ENCODE results near the gene UMODL1.
"Not testable (repeated sequence)": the region's sequence is repeated elsewhere in the genome, so short reads cannot be mapped to it uniquely, and the experiment has no call there.

UMODL1 gene

GRCh38 chr21:42163511-42163863 is 92.4 kb downstream of the UMODL1 start:
- DNase-seq (ENCODE audit: low read depth), result no peak

DNA sequence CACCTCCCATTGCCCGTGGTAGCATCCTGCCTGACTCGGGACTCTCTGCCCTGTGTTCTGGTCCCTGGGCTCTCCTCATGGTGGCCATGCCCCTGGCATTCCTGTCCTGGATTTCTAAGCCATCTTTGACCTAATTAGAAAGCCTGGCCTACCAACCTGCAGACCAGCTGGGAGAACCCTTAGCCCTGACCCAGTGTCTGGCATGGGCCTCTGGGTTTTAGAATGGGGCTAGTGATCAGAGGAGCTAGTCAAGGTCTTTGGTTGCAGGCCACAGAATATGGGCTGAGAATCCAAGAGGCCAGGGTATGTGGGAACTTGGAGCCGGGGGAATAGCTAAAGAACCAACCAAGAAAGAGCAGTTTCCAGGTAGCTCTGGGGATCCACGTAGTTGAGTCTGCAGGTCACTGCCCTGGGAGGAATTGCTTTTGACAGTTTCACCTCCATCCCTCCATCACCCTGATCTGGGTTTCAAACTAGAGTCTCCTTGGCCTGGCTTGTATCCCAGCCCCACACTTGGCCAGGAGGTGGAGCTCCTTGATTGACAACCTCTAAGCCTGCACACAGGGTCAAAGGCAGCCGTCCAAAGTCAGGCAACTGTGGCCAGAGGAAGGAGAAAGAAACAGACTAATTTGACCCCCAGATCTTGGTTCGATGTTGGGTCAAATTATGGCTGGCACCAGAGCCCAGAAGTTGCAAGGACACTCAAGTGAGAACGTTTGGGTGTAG is 93.1 kb downstream of the UMODL1 start:
- DNase-seq (ENCODE audit: low read depth), result peak; percentile 32

DNA sequence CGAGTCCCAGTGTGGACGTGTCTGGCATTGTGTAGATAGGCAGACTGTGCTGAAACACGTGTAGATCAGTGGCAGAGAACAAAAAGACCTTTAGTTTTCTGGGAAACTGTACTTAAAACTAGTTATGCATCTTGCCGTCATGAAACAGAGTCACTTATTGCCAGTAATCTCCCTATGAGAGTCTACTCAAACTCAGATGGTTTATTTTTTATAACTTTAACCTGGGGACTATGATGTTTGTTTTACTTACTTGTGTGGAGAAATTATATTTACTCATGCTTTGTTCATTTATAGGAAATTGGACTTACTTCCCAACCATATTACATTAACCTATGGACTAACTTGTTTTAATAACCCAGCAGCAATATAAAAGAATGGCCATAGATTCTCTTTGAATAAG is 93.7 kb downstream of the UMODL1 start:
- DNase-seq (ENCODE audit: low read depth), result no peak

GRCh38 chr21:42165901-42166300 is 94.8 kb downstream of the UMODL1 start:
- DNase-seq (ENCODE audit: low read depth), result no peak

GRCh38 chr21:42169758-42170157 is 98.6 kb downstream of the UMODL1 start:
- no peak for DNase-seq (ENCODE audit: low read depth)

- no peak for DNase-seq (ENCODE audit: low read depth)
These were observed 100.3 kb downstream of the UMODL1 start for GRCh38 chr21:42171091-42172053.

GRCh38 chr21:42172596-42173483 is 101.7 kb downstream of the UMODL1 start:
- no peak for DNase-seq (ENCODE audit: low read depth)

- no peak for DNase-seq (ENCODE audit: low read depth)
These were observed 103.1 kb downstream of the UMODL1 start for GRCh38 chr21:42174173-42174572.

GRCh38 chr21:42175110-42175710 is 104.1 kb downstream of the UMODL1 start:
- DNase-seq (ENCODE audit: low read depth), result no peak

DNA sequence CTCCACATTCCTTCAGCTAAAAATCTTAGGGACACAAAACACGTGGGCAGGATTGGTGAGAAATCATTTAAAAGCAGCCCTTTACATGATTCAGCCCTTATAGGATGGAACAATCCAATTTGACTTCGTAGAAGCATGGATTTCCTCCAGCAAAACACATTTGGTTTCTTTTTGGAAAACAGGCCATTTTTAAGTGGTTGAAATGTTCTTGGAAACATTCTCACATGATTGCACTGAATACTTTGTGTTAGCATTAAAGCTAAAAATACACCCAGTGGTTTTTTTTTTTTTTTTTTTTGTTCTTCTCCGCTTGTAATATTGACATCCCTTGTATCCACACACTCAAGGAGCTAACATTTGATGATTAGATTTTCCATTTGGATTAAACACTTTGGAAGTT is 105.7 kb downstream of the UMODL1 start:
- DNase-seq (ENCODE audit: low read depth), result no peak

- DNase-seq (ENCODE audit: low read depth), result no peak
These were observed 108.2 kb downstream of the UMODL1 start for GRCh38 chr21:42179316-42179715.

GRCh38 chr21:42180001-42180400 is 108.9 kb downstream of the UMODL1 start:
- DNase-seq (ENCODE audit: low read depth), result not testable (repeated sequence)

DNA sequence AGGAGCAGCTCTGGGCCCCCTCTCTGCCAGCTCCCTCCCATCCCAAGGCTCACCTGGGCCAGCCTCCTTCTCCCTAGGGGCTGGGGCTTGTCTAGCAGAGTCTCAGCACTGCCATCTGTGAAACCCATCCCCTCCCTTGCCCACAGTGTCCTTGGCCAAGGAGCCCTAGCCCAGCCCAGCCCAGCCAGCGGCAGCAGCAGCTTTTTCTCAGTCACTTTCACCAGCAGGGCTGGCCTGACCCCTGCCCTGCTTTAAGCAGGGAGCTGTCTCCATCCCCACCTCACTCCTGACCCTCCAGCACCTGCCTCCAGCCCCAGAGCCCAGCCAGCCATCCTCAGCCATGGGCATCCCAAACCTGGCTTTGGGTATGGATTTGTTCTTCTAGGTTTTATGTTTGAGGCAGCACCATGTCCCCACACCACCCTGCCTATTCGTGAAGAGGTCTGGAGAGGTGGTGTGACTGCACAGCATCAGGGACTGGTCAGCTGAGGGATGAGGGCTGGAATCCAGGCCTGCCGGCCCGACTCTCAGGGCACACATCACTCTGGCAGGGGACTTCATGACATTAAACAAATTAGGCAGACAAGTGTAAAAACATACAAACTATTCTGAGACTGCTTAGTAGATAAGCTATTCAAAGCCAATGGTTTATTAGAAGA is 111.7 kb downstream of the UMODL1 start:
- DNase-seq (ENCODE audit: low read depth), result no peak

DNA sequence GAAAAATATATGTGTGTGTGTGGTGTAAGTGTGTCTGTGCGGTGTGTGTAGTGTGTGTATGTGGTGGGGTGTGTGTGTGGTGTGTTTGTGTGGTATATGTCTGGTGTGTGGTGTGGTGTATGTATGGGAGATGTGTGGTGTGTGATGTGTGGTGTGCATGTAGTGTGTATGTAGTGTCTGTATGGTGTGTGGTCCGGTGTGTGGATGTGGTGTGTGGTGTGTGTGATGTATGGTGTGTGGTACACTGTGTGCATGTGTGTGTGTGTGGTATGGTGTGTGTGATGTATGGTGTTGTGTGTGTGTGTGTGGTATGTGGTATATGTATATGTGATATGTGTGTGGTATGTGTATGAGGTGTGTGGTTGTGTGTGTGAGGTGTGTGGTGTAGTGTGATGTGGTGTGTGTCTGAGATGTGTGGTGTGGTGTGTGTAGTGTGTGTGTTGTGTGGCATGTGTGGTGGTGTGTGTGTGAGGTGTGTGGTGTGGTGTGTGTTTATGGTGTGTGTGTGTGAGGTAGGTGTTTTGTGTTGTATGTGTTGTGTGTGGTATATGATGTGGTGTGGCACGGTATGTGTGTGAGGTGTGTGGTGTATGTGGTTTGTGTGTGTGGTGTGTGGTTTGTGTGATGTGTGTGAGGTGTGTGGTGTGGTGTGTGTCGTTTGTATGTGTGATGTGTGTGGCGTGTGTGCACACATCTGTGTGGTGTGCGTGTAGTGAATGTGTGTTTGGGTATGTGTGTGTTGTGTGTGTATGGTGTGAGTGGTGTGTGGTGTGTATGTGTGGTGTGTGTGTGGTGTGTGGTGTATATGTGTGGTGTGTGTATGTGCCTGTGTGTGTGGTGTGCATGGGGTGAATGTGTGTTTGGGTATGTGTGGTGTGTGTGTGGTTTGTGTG is 112.5 kb downstream of the UMODL1 start:
- DNase-seq (ENCODE audit: low read depth), result no peak

- DNase-seq (ENCODE audit: low read depth), result no peak
These were observed 115.5 kb downstream of the UMODL1 start for GRCh38 chr21:42186591-42186990.

GRCh38 chr21:42187976-42188653 is 117.0 kb downstream of the UMODL1 start:
- DNase-seq (ENCODE audit: low read depth), result peak; percentile 64

DNA sequence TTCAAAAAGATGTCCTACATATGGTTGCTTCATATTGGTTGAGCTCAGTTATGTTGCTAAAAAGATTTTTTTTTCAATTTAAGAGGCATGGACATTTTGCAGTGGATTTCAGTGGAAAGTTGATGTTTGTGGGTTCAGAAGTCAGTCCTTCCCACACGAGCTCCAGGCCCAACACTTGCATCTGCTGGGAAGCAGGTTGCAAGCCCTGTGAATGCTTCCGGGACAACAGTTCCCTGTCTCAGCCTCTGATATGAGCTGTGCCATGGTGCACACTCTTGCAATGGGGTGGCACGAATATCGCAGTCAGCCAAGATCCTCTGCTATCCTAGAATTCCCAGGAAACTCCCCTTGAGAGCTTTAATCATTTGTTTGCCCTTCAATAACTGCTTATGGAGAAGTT is 117.5 kb downstream of the UMODL1 start:
- DNase-seq (ENCODE audit: low read depth), result no peak

- DNase-seq (ENCODE audit: low read depth), result no peak
These were observed 118.3 kb downstream of the UMODL1 start for GRCh38 chr21:42189431-42189830.

DNA sequence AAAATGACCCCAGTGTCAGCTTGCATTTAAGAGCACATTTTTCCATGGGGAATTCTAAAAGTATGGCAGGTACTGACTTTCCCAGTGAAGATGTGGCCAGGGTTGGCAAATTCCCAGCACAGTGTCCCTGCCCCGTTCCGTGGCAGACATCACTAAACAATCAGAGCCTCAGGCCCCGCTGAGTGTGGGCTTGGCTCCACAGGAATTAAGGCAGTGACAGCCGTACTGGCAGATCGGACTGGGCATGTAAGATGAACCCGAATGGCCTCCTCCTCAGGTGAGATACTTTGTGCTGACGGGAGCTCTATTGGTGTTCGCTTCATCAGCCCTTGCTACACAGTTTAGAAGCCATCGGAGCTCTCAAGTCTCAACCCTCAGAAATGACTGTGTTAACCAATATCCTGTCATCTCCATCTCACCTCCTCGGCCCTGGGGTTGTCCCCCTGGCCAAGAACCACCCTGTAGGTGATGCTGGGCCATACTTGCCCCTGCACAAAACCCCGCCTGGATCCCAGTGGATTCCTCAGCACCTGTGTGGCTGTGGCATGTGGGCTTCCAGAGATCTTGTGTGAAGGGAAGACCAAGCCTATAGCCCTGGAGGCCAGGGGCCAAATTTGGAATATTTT is 118.9 kb downstream of the UMODL1 start:
- no peak for DNase-seq (ENCODE audit: low read depth)

All from stimulated activated CD8-positive, alpha-beta memory T cell treated with anti-CD3 and anti-CD28 coated beads, Interleukin-4, amount 100 ng/mL, for 24 hours (primary cell).